Measurements from ENCODE around the gene NEDD1. TPM values are rescaled to one million over a fixed set of nuclear protein-coding genes. Genes with fewer than 3 reads are reported as not detected.

Gene NEDD1
- total RNA-seq, 1 donor from 2014 or later = 22.2 TPM

DNA sequence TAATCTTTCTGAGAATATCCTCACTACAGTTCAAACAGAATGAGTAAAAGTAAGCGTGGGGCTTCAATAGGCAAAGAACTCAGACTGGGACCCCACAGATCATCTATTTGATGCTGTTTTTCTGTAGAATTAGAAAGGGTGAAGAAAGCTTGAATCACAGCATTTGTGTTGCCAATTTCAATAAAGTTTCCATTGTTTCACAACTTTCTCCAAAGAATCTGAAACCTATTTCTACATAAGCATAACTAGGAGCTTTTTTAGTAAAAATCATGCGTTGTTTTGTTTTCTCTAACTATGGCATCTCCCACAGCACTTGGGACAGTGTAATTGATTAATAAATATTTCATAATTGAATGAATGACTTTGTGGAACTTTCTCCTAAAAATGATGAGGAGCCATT lies 16.7 kb upstream of the NEDD1 start:
- intact Hi-C loops (cut with DNase I) = no loop called here
- ATAC-seq = no peak

GRCh38 chr12:96892104-96892503 lies 15.0 kb upstream of the NEDD1 start:
- ATAC-seq = no peak
- intact Hi-C loops (cut with DNase I) = no loop called here
- DNase-seq (ENCODE audit: low spot score) = no peak

More for the DNA sequence above, 16.7 kb upstream of the NEDD1 start:
- DNase-seq (ENCODE audit: low spot score) = no peak

DNA sequence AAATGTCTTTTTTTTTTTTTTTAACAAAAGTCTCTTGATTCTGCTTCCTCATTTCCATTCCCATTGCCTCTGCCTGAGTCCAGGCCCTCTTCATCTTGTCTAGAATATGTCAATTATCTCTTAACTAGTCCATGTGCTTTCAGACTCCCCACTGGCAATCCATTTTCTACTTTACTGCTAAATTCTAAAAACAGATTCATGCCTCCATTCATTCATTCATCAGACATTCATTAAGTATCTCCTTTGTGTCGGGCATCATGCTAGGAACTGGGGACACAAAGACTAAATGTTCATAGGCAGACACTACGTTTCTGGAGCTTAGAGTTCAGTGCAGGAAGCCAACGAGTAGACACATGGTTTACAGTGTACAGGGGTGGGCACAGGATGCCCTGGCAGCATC lies 9.6 kb upstream of the NEDD1 start:
- intact Hi-C loops (cut with DNase I) = no loop called here
- ATAC-seq (no peak), DNase-seq (ENCODE audit: low spot score) (no peak)

GRCh38 chr12:96901175-96901574 lies 5.9 kb upstream of the NEDD1 start:
- DNase-seq (ENCODE audit: low spot score) (no peak), ATAC-seq (no peak)
- intact Hi-C loops (cut with DNase I) = no loop called here

DNA sequence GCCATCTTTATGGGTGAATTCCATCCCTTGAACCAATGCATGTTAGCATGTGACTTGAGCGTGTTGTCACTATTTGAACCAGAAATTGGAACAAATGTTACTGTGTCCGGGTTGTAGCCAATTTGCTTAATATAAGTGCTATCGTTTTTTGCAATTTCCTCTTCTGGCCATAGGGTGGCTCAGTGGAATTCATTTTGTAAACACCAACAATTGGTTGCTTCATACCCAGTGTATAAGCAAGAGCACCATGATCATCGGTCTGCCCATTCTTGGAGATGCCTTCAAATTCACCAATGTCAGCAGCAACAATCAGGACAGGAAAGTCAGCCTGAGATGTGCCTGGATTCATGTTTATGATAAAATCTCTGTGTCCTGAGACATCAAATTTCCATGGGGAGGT lies 5.0 kb upstream of the NEDD1 start:
- DNase-seq (ENCODE audit: low spot score) (no peak), ATAC-seq (no peak)
- intact Hi-C loops (cut with DNase I) = no loop called here

GRCh38 chr12:96906498-96906848 lies 584 bp upstream of the NEDD1 start:
- DNase-seq (ENCODE audit: low spot score) (no peak), ATAC-seq (peak; percentile 6)
- intact Hi-C loops (cut with DNase I) = loop anchor here (5.0 kb wide), 1 partner anchor 869 kb away; the partner anchor contains the start of gene LTA4H

DNA sequence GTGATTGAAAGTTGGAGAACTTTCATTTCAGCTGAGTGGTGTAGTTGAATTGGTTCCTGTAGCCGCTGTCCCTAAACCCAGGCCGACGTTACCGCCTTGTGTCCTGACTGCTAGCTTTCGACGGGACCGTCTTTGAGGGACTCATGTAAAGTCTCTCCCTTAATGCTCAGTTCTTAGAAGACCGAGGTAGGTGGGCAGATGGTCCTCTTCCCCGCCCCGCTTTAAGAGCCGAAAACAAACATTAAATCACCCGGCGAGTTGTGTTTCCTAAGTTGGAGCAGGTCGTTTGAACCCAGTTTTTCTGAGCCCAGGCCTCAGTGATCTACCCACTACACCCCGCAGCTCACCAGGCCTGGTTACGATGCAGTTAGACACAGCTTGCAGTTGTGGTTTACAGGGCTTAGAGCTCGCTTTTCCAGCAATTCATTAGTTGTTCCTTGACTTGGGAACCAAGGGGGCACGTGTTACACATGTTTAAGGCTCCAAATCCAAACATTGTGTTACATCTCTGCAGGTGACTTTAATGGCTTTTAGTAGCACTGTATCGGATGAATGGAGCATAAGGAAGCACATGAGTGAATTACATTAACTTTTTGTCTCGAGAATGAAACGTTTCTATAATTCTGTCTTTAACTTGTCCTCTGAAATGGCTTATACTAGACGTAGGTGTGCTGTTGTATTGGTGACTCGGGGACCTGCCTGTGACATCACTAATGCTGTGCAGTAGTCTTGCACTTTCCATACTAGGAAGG lies 790 bp downstream of the NEDD1 start:
- intact Hi-C loops (cut with DNase I) = loop anchor here (5.0 kb wide), 1 partner anchor 871 kb away; the partner anchor contains the start of gene LTA4H
- ATAC-seq (peak; percentile 51), DNase-seq (ENCODE audit: low spot score) (no peak)

GRCh38 chr12:96908423-96908675 lies 1.3 kb downstream of the NEDD1 start:
- intact Hi-C loops (cut with DNase I) = loop anchor here (5.0 kb wide), 1 partner anchor 871 kb away; the partner anchor contains the start of gene LTA4H
- ATAC-seq (no peak), DNase-seq (ENCODE audit: low spot score) (no peak)

GRCh38 chr12:96912261-96912660 lies 5.2 kb downstream of the NEDD1 start:
- intact Hi-C loops (cut with DNase I) = no loop called here
- ATAC-seq (no peak), DNase-seq (ENCODE audit: low spot score) (no peak)

DNA sequence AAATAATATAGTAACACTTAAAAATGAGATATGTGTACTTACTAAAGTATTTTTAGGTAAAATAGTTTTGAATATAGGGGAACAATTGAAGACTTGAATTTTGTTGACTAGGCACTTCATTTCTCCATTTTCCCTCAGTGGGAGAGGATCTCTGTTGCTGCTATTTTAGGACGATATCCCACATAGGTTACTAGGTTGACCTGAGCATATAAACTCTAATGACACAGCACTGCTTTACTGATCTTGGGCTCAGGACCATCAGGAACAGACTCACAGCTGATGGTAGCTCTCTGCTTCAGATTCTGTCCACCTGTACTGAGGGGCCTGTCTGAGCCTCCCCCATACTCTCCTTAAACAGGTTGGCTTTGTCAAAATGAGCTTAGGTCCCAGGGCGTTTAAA lies 5.9 kb downstream of the NEDD1 start:
- intact Hi-C loops (cut with DNase I) = no loop called here
- DNase-seq (ENCODE audit: low spot score) = no peak
- ATAC-seq = no peak

- DNase-seq (ENCODE audit: low spot score) = no peak
These were observed 12.6 kb downstream of the NEDD1 start for GRCh38 chr12:96919510-96920210.

DNA sequence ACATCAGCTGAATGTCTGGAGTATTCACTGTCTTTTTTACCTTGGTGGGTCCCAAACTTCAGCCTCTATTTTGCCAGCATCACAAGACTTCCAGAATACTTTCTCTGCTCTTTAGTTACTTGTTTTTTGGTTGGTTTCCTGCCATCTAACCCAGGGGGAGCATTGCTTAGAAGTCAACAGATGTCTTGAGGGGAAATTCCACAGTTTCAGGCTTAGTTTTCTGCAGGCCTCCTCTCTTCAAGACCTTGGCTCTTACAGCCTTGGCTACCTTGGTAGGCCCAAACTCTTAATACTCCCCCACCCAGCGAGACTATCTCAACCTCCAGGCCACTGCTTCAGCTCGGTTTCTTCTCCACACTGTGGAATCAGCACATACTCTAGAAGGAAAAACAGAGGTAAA lies 41.7 kb downstream of the NEDD1 start:
- ATAC-seq (no peak), DNase-seq (ENCODE audit: low spot score) (no peak)
- intact Hi-C loops (cut with DNase I) = no loop called here

More at GRCh38 chr12:96919510-96920210, 12.6 kb downstream of the NEDD1 start:
- no peak for ATAC-seq
- intact Hi-C loops (cut with DNase I) = no loop called here

- intact Hi-C loops (cut with DNase I) = no loop called here
- ATAC-seq = no peak
- no peak for DNase-seq (ENCODE audit: low spot score)
These were observed 72.5 kb downstream of the NEDD1 start for GRCh38 chr12:96979532-96979931.

DNA sequence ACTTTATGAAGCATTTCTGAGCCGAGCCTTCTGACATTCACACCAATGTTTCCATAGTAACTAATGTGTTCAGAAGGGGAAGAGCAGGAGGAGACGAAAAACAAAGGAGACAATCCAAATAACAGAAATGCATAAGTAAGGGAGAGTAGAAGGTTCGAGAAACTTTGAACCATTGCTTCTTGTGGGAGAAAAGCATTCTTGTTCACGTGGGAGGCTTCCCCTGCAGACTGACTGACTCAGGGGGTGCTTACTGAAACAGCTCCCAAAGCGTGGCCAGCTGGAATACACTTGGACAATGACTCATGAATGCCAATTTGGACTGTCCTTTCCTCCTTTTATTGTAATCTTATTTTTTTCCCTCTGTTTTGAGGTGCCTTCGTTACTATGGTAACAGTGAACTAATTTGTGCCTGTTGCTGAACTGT lies 73.9 kb downstream of the NEDD1 start:
- intact Hi-C loops (cut with DNase I) = loop anchor here (10.0 kb wide), 1 partner anchor 334 kb away; no protein-coding TSS in a partner anchor
- peak; percentile 42 for ATAC-seq
- no peak for DNase-seq (ENCODE audit: low spot score)

DNA sequence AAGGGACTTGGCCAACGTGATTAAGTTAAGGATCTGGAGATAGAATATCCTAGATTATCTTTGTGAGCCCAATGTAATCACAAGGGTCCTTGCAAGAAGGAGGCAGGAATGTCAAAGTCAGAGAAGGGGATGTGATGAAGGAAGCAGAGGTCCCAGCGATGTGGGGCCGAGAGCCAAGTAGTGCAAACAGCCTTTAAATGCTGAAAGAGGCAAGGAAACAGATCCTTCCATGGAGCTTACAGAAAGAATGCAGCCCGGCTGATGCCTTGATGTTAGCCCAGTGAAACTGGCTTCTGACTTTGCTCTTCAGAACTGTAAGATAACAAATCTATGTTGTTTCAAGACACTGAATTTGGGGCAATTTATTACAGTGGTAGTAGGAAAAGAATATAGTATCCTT lies 74.9 kb downstream of the NEDD1 start:
- DNase-seq (ENCODE audit: low spot score) (no peak), ATAC-seq (no peak)
- intact Hi-C loops (cut with DNase I) = loop anchor here (10.0 kb wide), 1 partner anchor 333 kb away; no protein-coding TSS in a partner anchor

- DNase-seq (ENCODE audit: low spot score) (no peak), ATAC-seq (no peak)
- intact Hi-C loops (cut with DNase I) = loop anchor here (10.0 kb wide), 1 partner anchor 332 kb away; no protein-coding TSS in a partner anchor
These were observed 75.6 kb downstream of the NEDD1 start for GRCh38 chr12:96982671-96983070.

DNA sequence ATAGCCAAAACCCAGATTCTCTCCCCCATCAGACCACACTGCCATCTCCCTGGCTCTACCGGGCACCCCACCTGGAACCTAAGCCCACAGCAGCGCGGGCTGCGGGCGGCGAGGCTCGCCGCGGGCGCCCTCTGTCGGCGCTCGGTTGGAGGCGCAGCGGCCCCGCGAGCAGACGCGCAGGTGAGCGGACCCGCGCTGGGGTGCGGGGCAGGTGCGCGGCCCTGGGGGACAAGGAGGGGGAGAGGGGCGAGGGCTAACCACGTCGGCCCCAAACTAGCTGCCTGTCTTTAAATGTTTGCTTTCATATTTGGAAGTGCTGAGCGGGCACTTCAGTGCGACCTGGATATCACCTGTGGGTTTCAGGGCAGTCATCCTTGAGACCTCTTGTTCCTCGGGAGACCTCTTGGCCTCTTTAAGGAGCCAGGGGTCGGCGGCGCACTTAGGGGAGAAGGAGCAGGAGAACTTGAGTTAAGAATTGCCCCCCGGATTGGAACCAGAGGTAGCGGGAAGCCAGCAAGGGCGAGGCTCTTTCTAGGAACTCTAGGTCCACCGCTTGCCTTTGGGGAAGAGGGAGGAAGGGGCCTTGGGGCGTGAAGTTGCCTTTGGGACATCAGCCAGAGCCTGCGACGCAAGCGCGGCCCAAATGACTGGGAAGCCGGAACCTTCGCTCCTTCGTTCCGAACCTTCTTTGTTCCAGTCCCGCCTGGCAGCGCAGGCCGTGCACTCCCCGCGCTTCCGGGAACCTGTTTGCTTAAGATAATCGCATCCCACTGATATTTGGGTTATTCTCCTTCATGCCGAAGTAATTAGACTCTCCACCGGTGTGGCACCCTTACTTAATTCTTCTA lies 78.7 kb downstream of the NEDD1 start:
- no peak for DNase-seq (ENCODE audit: low spot score)
- ATAC-seq = peak; percentile 48
- intact Hi-C loops (cut with DNase I) = loop anchor here (10.0 kb wide), 1 partner anchor 329 kb away; no protein-coding TSS in a partner anchor

DNA sequence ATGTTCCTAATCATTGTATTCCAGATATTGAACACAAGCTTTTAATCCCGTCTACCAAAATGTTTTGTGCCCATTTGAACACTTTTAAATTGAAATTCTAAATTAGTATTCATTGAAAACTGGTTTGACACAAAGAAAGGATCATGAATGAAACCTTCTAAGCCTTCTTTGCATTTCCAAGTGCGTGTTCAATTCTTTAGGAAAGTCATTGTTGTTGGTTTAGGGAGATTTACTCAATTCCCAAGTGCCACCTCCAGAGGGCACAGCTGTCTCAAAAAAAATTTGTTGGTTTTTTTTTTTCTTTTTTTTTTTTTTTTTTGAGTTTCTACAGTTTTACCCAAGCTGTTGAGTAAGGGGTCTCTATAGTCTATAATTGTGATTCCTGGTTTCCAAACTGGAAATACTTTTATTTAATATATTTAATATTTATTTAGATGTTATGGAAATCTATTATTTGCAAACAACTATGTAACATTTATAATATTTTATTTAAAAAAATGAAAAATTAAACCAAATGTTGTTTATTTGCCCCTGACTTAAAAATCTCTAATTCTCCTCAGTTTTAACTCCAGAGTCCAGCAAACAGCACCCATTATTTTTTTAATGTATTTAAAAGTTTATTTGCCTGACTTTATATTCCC lies 79.9 kb downstream of the NEDD1 start:
- DNase-seq (ENCODE audit: low spot score) (no peak), ATAC-seq (no peak)
- intact Hi-C loops (cut with DNase I) = loop anchor here (10.0 kb wide), 1 partner anchor 328 kb away; no protein-coding TSS in a partner anchor

DNA sequence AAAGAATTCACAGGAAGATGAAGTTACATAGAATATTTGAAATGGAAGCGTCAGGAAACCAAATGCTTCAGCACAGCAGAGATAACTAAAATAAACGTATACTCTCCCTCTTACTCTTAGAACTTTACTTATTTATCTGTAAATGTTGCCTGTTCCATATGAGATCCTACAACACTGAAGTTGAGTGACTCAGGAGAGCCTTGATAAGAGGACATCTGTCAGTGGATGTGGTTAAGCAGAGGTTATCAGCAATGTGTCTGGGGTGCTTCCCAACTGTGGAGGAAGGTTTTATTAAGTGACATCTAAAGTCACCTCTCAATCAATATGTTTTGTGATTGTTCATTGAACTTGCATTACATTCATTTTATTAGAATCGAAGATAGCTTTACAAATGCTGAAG lies 81.9 kb downstream of the NEDD1 start:
- no peak for ATAC-seq
- intact Hi-C loops (cut with DNase I) = loop anchor here (10.0 kb wide), 1 partner anchor 326 kb away; no protein-coding TSS in a partner anchor
- no peak for DNase-seq (ENCODE audit: low spot score)

All from sciatic nerve (tissue), 2 donors.